GM18505 (cell line): ENCODE results near the gene AP1AR.

ENCODE experiments used
- ATAC-seq: cut with Tn5 transposase; IDR thresholded peaks from one replicate; pipeline ENCODE4 v1.9.1; 2021; ENCODE audit not compliant: unreplicated experiment
- POLR2A ChIP-seq: IDR thresholded peaks from 4 replicates; pipeline ENCODE4 v1.6.1; 2011; ENCODE audit warnings: borderline replicate concordance; ENCODE audit not compliant: insufficient read depth, insufficient read length; ENCODE audit errors: extremely low read depth

The AP1AR gene

GRCh38 chr4:112210777-112211176 is 20.8 kb upstream of the AP1AR start:
- TF ChIP-seq POLR2A, result no peak
- no peak for ATAC-seq

- ATAC-seq, result no peak
- no peak for TF ChIP-seq POLR2A
Observed at GRCh38 chr4:112213091-112213490, 18.5 kb upstream of the AP1AR start.

DNA sequence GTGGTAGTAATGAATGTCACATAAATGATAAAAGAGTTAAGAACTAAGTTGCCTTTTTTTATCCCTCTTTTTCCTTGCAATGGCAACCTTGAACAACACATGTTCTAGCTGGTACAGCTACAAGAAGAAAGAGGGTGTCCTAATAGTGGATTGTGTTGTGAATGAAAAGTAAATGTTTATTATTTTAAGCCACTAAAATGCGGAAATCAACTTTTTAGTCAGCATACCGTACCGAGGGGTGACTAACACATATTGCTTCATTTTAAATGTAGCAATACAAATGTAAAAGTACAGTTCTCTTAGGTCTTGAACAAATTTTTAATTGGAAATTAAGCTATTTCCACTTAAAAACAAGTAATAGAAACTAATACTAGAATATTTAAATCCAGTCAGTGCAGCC is 17.7 kb upstream of the AP1AR start:
- TF ChIP-seq POLR2A, result no peak
- ATAC-seq, result no peak

DNA sequence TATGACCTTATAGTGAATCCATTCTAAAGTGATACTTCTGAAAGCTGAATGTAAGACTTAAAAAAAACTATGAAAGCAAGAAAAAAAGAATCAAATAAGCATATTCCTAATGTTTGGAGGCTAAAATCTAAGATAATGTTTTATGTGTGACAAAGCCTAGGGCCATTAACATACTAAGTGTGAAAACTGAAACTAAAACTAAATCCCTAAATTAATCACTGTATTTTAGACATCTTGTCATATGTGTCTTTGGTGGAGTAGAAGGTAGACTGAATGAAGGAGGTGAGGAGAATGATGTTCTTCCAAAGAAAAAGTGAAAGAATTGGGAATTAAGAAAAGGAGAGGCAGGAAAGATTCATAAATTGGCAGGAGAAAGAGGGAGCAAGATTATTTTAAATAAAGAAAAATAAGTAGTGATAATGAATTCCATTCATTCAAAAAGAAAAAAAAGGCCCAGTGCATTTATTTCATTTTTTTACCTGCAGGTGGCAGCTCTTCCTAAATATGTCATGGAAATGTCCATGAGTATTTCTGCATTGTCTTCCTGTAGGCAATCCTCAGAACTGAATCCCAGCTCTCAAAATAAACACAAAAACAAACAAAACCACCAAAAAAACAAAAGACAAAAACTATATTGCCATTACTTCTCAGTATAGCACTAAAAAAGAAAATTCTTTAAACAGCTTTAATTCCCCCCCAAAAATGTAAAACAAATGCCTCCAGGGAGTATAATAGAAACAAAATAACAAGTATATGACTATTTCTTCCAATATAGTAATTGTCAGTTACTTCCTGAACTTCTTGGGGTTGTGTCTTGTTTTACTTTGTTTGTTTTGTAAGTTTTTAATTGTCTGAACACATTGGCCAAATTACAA is 17.0 kb upstream of the AP1AR start:
- no peak for ATAC-seq

GRCh38 chr4:112219826-112220366 is 11.7 kb upstream of the AP1AR start:
- no peak for TF ChIP-seq POLR2A
- no peak for ATAC-seq

More for the DNA sequence above, 17.0 kb upstream of the AP1AR start:
- no peak for TF ChIP-seq POLR2A

DNA sequence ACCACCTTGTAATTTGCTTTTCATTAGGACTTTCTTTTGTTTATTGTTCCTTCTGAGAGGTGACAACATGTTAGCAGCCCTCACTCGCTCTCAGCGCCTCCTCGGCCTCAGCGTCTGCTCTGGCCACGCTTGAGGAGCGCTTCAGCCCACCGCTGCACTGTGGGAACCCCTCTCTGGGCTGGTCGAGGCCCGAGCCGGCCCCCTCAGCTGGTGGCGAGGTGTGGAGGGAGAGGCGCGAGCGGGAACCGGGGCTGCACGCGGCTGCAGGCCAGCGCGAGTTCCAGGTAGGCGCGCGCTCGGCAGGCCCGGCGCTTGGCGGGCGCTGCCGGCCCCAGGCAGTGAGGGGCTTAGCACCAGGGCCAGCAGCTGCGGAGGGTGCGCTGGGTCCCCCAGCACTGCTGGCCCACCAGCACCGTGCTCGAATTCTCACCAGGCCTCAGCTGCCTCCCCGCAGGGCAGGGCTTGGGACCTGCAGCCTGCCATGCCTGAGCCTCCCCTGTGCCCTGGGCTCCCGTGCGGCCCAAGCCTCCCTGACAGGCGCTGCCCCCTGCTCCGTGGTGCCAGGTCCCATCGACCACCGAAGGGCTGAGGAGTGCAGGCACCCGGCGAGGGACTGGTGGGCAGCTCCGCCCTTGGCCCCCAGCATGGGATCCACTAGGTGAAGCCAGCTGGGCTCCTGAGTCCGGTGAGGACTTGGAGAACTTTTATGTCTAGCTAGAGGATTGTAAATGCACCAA is 9.2 kb upstream of the AP1AR start:
- TF ChIP-seq POLR2A, result no peak
- ATAC-seq, result no peak

- no peak for ATAC-seq
Observed at GRCh38 chr4:112225157-112225556, 6.4 kb upstream of the AP1AR start.

GRCh38 chr4:112230879-112231778 is 458 bp upstream of the AP1AR start:
- peak; percentile 89 for ATAC-seq
- TF ChIP-seq POLR2A, result no peak

More at GRCh38 chr4:112225157-112225556, 6.4 kb upstream of the AP1AR start:
- TF ChIP-seq POLR2A, result no peak

DNA sequence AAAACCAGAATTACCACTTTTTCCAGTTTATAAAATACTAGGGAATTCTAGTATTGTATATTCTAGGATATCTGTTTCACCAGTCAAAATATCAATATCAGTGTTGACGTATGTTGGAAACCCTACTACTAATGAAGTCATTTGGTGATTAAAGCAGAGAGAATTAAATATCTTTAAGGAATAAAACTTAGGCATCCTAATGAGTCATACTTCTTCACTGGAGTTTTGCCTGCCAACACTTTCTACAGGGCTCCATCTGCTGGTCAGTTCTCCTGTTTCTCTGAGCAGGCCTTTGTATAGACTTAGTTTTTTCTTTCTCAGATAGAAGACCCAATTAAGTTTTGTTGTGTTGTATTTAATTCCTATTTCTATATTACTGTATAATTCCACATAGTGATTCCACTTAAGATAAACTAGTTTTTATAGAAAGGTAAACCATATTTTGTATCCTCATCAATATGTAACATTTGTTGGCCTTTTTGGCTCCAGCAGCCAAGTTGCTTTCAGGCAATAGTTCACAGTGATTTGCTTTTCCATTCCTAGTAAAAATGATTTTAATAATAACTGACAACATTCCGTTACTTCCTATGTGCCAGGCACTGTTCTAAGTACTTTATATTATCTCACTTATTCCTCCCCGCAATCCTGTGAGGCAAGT is 3.5 kb downstream of the AP1AR start:
- ATAC-seq, result no peak
- no peak for TF ChIP-seq POLR2A

- ATAC-seq, result no peak
- no peak for TF ChIP-seq POLR2A
Observed at GRCh38 chr4:112236040-112236439, 4.5 kb downstream of the AP1AR start.

- TF ChIP-seq POLR2A, result no peak
- no peak for ATAC-seq
Observed at GRCh38 chr4:112238833-112239232, 7.2 kb downstream of the AP1AR start.

- no peak for ATAC-seq
- no peak for TF ChIP-seq POLR2A
Observed at GRCh38 chr4:112245383-112245782, 13.8 kb downstream of the AP1AR start.

DNA sequence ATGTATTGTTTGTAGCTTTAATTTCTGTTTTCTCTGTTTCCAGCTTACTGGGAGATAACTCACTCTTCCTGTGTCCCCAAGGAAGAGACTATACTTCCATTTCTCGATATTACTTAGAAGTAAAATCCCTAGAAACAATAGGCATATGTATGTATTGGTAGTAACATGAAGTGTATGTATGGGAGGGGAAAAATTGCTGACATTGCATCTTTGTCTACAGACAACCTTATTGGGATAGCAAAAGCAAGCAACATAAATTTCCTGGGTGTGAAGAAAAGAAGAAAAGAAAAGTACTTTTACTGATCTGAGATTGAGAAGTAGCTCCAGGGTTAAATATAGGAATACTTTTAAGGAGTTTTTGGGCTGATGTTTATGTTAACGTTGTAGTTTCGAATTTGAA is 15.4 kb downstream of the AP1AR start:
- ATAC-seq, result no peak
- TF ChIP-seq POLR2A, result no peak

- no peak for ATAC-seq
- TF ChIP-seq POLR2A, result no peak
Observed at GRCh38 chr4:112251019-112251643, 19.5 kb downstream of the AP1AR start.
